ENCODE data around the gene STK35.

Gene STK35

GRCh38 chr20:2136275-2136674 is 34.6 kb downstream of the STK35 start:
- no peak for DNase-seq

- DNase-seq, result no peak
These were observed 36.0 kb downstream of the STK35 start for GRCh38 chr20:2137552-2138201.

- no peak for DNase-seq
These were observed 36.8 kb downstream of the STK35 start for GRCh38 chr20:2138396-2138795.

GRCh38 chr20:2139250-2139649 is 37.6 kb downstream of the STK35 start:
- DNase-seq, result no peak

- DNase-seq, result no peak
These were observed 38.1 kb downstream of the STK35 start for GRCh38 chr20:2139736-2140135.

- no peak for DNase-seq
These were observed 38.9 kb downstream of the STK35 start for GRCh38 chr20:2140561-2140960.

- DNase-seq, result no peak
These were observed 40.3 kb downstream of the STK35 start for GRCh38 chr20:2141600-2142575.

- DNase-seq, result no peak
These were observed 41.0 kb downstream of the STK35 start for GRCh38 chr20:2142649-2143048.

- DNase-seq, result no peak
These were observed 42.0 kb downstream of the STK35 start for GRCh38 chr20:2143594-2143993.

GRCh38 chr20:2144850-2145249 is 43.2 kb downstream of the STK35 start:
- DNase-seq, result no peak

- no peak for DNase-seq
These were observed 43.7 kb downstream of the STK35 start for GRCh38 chr20:2145376-2145775.

GRCh38 chr20:2146080-2146867 is 44.6 kb downstream of the STK35 start:
- no peak for DNase-seq

GRCh38 chr20:2149507-2149906 is 47.9 kb downstream of the STK35 start:
- no peak for DNase-seq

- no peak for DNase-seq
These were observed 49.0 kb downstream of the STK35 start for GRCh38 chr20:2150660-2151059.

GRCh38 chr20:2151858-2152281 is 50.2 kb downstream of the STK35 start:
- DNase-seq, result no peak

GRCh38 chr20:2152317-2152716 is 50.7 kb downstream of the STK35 start:
- DNase-seq, result no peak

GRCh38 chr20:2153326-2153725 is 51.7 kb downstream of the STK35 start:
- DNase-seq, result no peak

- no peak for DNase-seq
These were observed 54.6 kb downstream of the STK35 start for GRCh38 chr20:2156224-2156623.

GRCh38 chr20:2156666-2157624 is 55.3 kb downstream of the STK35 start:
- DNase-seq, result no peak

GRCh38 chr20:2162125-2162822 is 60.6 kb downstream of the STK35 start:
- no peak for DNase-seq

- no peak for DNase-seq
These were observed 61.2 kb downstream of the STK35 start for GRCh38 chr20:2162823-2163166.

GRCh38 chr20:2163312-2163711 is 61.7 kb downstream of the STK35 start:
- DNase-seq, result no peak
